ENCODE measurements around the gene LRRC32. TPM values are rescaled to one million over a fixed set of nuclear protein-coding genes. Genes with fewer than 3 reads are reported as not detected.

Gene LRRC32
- total and polyA plus RNA-seq, 10 of the 15 experiments (the other 5 are each of a cell fraction or from before 2014, with no cell fraction given), result 0.56 to 20.8 (median 7.4) TPM

- Histone ChIP-seq H3K4me2 (ENCODE audit: control insufficient read depth, insufficient read depth) (no peak overlapping the region), H3K27me3 (replicated peaks in 1 of 2; ENCODE audit: control insufficient read depth in 2 of 2, insufficient read depth in 2 of 2, low read length in 1 of 2) (no peaks in the 10 kb centered on the region), H3K4me1 (ENCODE audit: control insufficient read depth, insufficient read depth, low read length) (no peaks in the 10 kb centered on the region), H4K20me1 (ENCODE audit: control insufficient read depth, insufficient read depth) (no peaks in the 10 kb centered on the region; the same call in 1 of the 2 replicates), H2AFZ (ENCODE audit: control insufficient read depth, low read depth, low read length) (no peak overlapping the region), H3K9me3 (replicated peaks; ENCODE audit: control insufficient read depth, insufficient read depth, low read length) (peaks cover 3% of the 10 kb centered on the region; the same call in 2 of the 3 replicates), H3K4me3 (no peak overlapping the region), H3K36me3 (ENCODE audit: control insufficient read depth in 2 of 2, insufficient read depth in 2 of 2, low read length in 1 of 2) (no peaks in the 10 kb centered on the region), H3K79me2 (ENCODE audit: control insufficient read depth, insufficient read depth, low read length) (no peaks in the 10 kb centered on the region), H3K9ac (ENCODE audit: control insufficient read depth, insufficient read depth, low read length) (no peak overlapping the region), H3K27ac (ENCODE audit: control insufficient read depth, insufficient read depth) (no peak overlapping the region)
- DNase-seq (ENCODE audit: low read depth, low spot score) (no peak), ATAC-seq (no peak), FAIRE-seq (no peak)
- WGBS (ENCODE audit: insufficient coverage, insufficient replicate concordance, low lambda C conversion rate, missing lambda C conversion rate), result 31% methylated on average over 7 of the region's 7 CpGs
- CTCF ChIA-PET, result no interaction called here
- TF ChIP-seq ZNF274 (IDR thresholded peaks at IDR 0.05; ENCODE audit: insufficient read depth, insufficient read length) (no peak), POLR2AphosphoS5 (IDR thresholded peaks at IDR 0.05; ENCODE audit: low read length) (no peak), RUNX3 (IDR thresholded peaks at IDR 0.05; ENCODE audit: low read length) (no peak), BHLHE40 (IDR thresholded peaks at IDR 0.05; ENCODE audit: borderline replicate concordance in 1 of 2, low read depth in 2 of 2, low read length in 1 of 2) (no peak), MAX (IDR thresholded peaks at IDR 0.05; ENCODE audit: low read depth, low read length) (no peak), IRF4 (IDR thresholded peaks at IDR 0.05; ENCODE audit: low read depth, low read length) (no peak), PML (IDR thresholded peaks at IDR 0.05; ENCODE audit: low read length) (no peak), E4F1 (IDR thresholded peaks at IDR 0.05; ENCODE audit: borderline replicate concordance, partially characterized antibody) (no peak), TCF3 (IDR thresholded peaks at IDR 0.05; ENCODE audit: borderline replicate concordance, insufficient read depth, low read depth, low read length) (no peak), SKIL (IDR thresholded peaks at IDR 0.05; ENCODE audit: low read depth, poor library complexity, severe bottlenecking) (no peak), NR2C1 (IDR thresholded peaks at IDR 0.05) (no peak), SMAD1 (IDR thresholded peaks at IDR 0.05; ENCODE audit: low read depth, partially characterized antibody) (no peak), JUNB (IDR thresholded peaks at IDR 0.05) (no peak)
- POLR2A ChIA-PET, result interaction anchor here (0.6 kb wide), 1 partner anchor 53 kb away, joined by 4 read pairs; the partner anchor contains the start of gene LRRC32
- in situ Hi-C loops (cut with MboI), result no loop called here
- intact Hi-C loops (cut with micrococcal nuclease; ENCODE audit: unreplicated experiment), result no loop called here
- no TSS peak for BruUV-seq (replicated peaks)
- SMC1A ChIA-PET (ENCODE audit: uncharacterized antibody, unreplicated experiment), result no interaction called here
- RAD21 ChIA-PET (ENCODE audit: unreplicated experiment), result interaction anchor here (1.0 to 1.2 kb wide), 2 partner anchors 18 to 55 kb away, joined by 3 to 4 read pairs; no protein-coding TSS in a partner anchor
These were observed 52.8 kb downstream of the LRRC32 start for GRCh38 chr11:76617553-76618265.
